DND-41 (cell line): ENCODE measurements around the gene CAMKMT.

Experiments
- ATAC-seq: fragments of 200-7000 bp; cut with Tn5 transposase; 3 replicates; pipeline ENCODE4 v1.9.1; 2021; ENCODE audit warnings: low read depth; ENCODE audit not compliant: insufficient read depth
- DNase-seq: peaks from one replicate; pipeline ENCODE4 v3.0.0-alpha.2; 2020
- H2AFZ ChIP-seq: 2 replicates; pipeline ENCODE4 v1.6.0; 2012; ENCODE audit warnings: low read depth, low read length
- H3K27ac ChIP-seq: 2 replicates; pipeline ENCODE4 v1.5.1; 2012; ENCODE audit warnings: low read length, inconsistent platforms
- H3K27me3 ChIP-seq: fragments of 200-600 bp; sonication (generic); 2 replicates; pipeline ENCODE4 v1.6.0; 2012; ENCODE audit warnings: low read length, mild to moderate bottlenecking, inconsistent platforms; ENCODE audit not compliant: insufficient read depth, poor library complexity
- H3K36me3 ChIP-seq: 2 replicates; pipeline ENCODE4 v1.5.1; 2012; ENCODE audit warnings: low read length, inconsistent platforms; ENCODE audit not compliant: insufficient read depth
- H3K4me1 ChIP-seq: 2 replicates; pipeline ENCODE4 v1.5.1; 2012; ENCODE audit warnings: mild to moderate bottlenecking, low read length; ENCODE audit not compliant: insufficient read depth
- H3K4me2 ChIP-seq: 2 replicates; pipeline ENCODE4 v1.6.0; 2012; ENCODE audit warnings: mild to moderate bottlenecking, moderate library complexity, low read length, inconsistent platforms; ENCODE audit not compliant: insufficient read depth
- H3K4me3 ChIP-seq, 2 experiments: fragments of 200-600 bp in 1 of 2; shearing (Covaris generic) in 1 of 2; 2 replicates each; pipeline ENCODE4 v1.5.1; 2012 to 2016; ENCODE audit warnings: inconsistent platforms in 2 of 2, low read length in 2 of 2, mild to moderate bottlenecking in 2 of 2, low read depth in 1 of 2, moderate library complexity in 1 of 2
- H3K79me2 ChIP-seq: 2 replicates; pipeline ENCODE4 v1.6.0; 2012; ENCODE audit warnings: low read length, inconsistent platforms; ENCODE audit not compliant: insufficient read depth
- H3K9ac ChIP-seq: 2 replicates; pipeline ENCODE4 v1.6.0; 2012; ENCODE audit warnings: low read depth, mild to moderate bottlenecking, inconsistent platforms, low read length, moderate library complexity
- H3K9me3 ChIP-seq: 2 replicates; pipeline ENCODE4 v1.5.1; 2012; ENCODE audit warnings: low read length, moderate library complexity, mild to moderate bottlenecking, inconsistent platforms; ENCODE audit not compliant: insufficient read depth, severe bottlenecking
- H4K20me1 ChIP-seq: 2 replicates; pipeline ENCODE4 v1.6.0; 2012; ENCODE audit warnings: low read length; ENCODE audit not compliant: insufficient read depth
- EZH2 ChIP-seq: IDR thresholded peaks from 3 replicates; pipeline ENCODE4 v1.6.1; 2012; ENCODE audit warnings: borderline replicate concordance, low read depth, mild to moderate bottlenecking, moderate library complexity, low read length, inconsistent platforms; ENCODE audit not compliant: severe bottlenecking
- TF ChIP-seq, protein P1 (sequence below): IDR thresholded peaks from 2 replicates; pipeline ENCODE4 v1.5.1; 2012; ENCODE audit warnings: borderline replicate concordance, low read length, moderate library complexity, mild to moderate bottlenecking; ENCODE audit not compliant: poor library complexity, severe bottlenecking; ENCODE audit errors: extremely low read depth

CAMKMT gene

DNA sequence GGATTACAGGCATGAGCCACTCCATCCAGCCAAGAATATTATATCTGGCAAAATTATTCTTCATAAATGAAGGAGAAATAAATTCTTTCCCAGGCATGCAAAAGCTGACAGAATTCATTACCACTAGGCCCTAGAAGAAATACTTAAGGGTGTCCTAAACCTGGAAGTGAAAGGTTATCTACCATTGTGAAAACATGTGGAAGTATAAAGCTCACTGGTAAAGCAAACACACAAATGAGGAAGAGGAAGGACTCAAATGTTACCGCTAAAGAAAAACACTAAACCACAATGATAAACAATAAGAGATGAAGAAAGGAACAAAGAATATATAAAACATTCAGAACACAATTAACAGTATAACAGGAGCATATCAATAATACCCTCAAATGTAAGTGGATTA is 171.8 kb downstream of the CAMKMT start:
- Histone ChIP-seq H2AFZ (no peak overlapping the region), H3K9ac (no peak overlapping the region), H3K9me3 (no peaks in the 10 kb centered on the region), H3K27me3 (no peaks in the 10 kb centered on the region), H3K4me1 (no peaks in the 10 kb centered on the region), H3K4me3 (no peak overlapping the region), H4K20me1 (no peaks in the 10 kb centered on the region), H3K27ac (no peak overlapping the region), H3K4me2 (no peak overlapping the region), H3K36me3 (no peaks in the 10 kb centered on the region), H3K79me2 (no peaks in the 10 kb centered on the region)
- ATAC-seq (no peak), DNase-seq (no peak)
- no peak for TF ChIP-seq EZH2
- TF ChIP-seq, protein P1, sequence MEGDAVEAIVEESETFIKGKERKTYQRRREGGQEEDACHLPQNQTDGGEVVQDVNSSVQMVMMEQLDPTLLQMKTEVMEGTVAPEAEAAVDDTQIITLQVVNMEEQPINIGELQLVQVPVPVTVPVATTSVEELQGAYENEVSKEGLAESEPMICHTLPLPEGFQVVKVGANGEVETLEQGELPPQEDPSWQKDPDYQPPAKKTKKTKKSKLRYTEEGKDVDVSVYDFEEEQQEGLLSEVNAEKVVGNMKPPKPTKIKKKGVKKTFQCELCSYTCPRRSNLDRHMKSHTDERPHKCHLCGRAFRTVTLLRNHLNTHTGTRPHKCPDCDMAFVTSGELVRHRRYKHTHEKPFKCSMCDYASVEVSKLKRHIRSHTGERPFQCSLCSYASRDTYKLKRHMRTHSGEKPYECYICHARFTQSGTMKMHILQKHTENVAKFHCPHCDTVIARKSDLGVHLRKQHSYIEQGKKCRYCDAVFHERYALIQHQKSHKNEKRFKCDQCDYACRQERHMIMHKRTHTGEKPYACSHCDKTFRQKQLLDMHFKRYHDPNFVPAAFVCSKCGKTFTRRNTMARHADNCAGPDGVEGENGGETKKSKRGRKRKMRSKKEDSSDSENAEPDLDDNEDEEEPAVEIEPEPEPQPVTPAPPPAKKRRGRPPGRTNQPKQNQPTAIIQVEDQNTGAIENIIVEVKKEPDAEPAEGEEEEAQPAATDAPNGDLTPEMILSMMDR = no peak

DNA sequence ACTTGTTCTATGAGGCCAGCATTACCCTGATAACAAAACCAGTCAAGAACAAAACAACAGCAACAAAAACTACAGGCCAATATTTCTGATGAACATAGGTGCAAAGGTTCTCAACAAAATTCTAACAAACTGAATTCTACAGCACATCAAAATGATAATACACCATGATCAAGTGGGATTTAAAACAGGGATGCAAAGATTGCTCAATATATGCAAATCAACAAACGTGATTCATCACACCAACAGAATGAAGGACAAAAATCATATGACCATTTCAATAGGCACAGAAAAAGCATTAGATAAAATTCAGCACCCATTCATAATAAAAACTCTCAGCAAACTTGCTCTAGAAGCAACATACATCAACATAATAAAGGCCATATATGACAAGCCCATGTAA is 173.6 kb downstream of the CAMKMT start:
- Histone ChIP-seq H3K4me2 (no peak overlapping the region), H3K36me3 (no peaks in the 10 kb centered on the region), H3K4me1 (no peaks in the 10 kb centered on the region), H2AFZ (no peak overlapping the region), H3K79me2 (no peaks in the 10 kb centered on the region), H3K9ac (no peak overlapping the region), H3K4me3 (no peak overlapping the region), H4K20me1 (no peaks in the 10 kb centered on the region), H3K9me3 (no peaks in the 10 kb centered on the region), H3K27me3 (no peaks in the 10 kb centered on the region), H3K27ac (no peak overlapping the region)
- no peak for DNase-seq
- TF ChIP-seq, protein P1 = no peak
- TF ChIP-seq EZH2 = no peak
- ATAC-seq = no peak

DNA sequence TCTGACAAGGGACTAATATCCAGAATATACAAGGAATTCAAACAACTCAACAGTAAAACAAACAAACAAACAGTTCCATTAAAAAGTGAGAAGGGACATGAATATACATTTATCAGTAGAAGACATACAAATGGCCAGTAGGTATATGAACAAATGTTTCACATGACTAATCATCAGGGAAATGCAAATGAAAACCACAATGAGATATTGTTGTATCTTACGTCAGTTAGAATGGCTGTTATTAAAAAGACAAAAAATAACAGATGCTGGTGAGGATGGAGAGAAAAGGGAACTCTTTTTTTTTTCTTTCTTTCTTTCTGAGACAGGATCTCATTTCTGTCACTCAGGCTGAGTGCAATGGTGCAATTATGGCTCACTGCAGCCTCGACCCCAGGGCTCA is 175.5 kb downstream of the CAMKMT start:
- Histone ChIP-seq H3K4me2 (no peak overlapping the region), H4K20me1 (no peaks in the 10 kb centered on the region), H3K9ac (no peak overlapping the region), H3K27me3 (no peaks in the 10 kb centered on the region), H3K4me1 (no peaks in the 10 kb centered on the region), H3K79me2 (no peaks in the 10 kb centered on the region), H2AFZ (no peak overlapping the region), H3K4me3 (no peak overlapping the region), H3K9me3 (no peaks in the 10 kb centered on the region), H3K36me3 (no peaks in the 10 kb centered on the region), H3K27ac (no peak overlapping the region)
- no peak for TF ChIP-seq EZH2
- TF ChIP-seq, protein P1 = no peak
- ATAC-seq = no peak
- no peak for DNase-seq

DNA sequence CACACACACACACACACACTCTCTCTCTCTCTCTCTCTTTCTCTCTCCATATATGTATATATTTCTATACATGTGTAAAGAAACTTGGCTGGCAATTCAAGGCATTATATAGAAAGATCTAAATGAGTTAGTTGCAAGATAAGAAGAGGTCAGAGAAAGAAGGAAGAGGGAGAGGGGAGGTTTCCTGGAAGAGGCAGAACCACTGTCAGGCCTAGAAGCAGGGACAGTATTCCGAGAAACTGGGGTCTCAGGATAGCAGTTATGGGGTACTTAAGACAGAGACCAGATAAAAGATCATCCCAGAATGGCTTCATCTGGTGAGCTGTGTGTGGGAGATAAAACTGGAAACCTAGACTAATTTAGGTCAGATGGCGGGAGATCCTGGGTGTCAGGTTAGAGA is 180.8 kb downstream of the CAMKMT start:
- Histone ChIP-seq H4K20me1 (no peaks in the 10 kb centered on the region), H3K27me3 (no peaks in the 10 kb centered on the region), H3K4me2 (no peak overlapping the region), H2AFZ (no peak overlapping the region), H3K4me3 (no peak overlapping the region), H3K4me1 (no peaks in the 10 kb centered on the region), H3K27ac (no peak overlapping the region), H3K9ac (no peak overlapping the region), H3K9me3 (no peaks in the 10 kb centered on the region), H3K36me3 (no peaks in the 10 kb centered on the region), H3K79me2 (no peaks in the 10 kb centered on the region)
- no peak for TF ChIP-seq EZH2
- TF ChIP-seq, protein P1 = no peak
- ATAC-seq = no peak
- DNase-seq = no peak
